OCI-LY1 (cell line): ENCODE measurements around the gene SOX2.

Experiments used
- EZH2 ChIP-seq: fragments of 200-600 bp; sonication (generic), shearing (Covaris generic); IDR thresholded peaks from 2 replicates; pipeline ENCODE4 v1.8.0; 2017; ENCODE audit warnings: borderline replicate concordance, mixed run types, mild to moderate bottlenecking, antibody characterized with exemption, low read length, moderate library complexity, mixed read lengths
- TF ChIP-seq, protein P1 (sequence below): fragments of 200-600 bp; sonication (generic), shearing (Covaris generic); IDR thresholded peaks from 2 replicates; pipeline ENCODE4 v1.5.1; 2017; ENCODE audit warnings: mild to moderate bottlenecking, antibody characterized with exemption, low read length, moderate library complexity, mixed read lengths

DNA sequence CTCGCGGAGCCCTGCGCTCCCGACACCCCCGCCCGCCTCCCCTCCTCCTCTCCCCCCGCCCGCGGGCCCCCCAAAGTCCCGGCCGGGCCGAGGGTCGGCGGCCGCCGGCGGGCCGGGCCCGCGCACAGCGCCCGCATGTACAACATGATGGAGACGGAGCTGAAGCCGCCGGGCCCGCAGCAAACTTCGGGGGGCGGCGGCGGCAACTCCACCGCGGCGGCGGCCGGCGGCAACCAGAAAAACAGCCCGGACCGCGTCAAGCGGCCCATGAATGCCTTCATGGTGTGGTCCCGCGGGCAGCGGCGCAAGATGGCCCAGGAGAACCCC, 464 bp downstream of the SOX2 start:
- TF ChIP-seq, protein P1, sequence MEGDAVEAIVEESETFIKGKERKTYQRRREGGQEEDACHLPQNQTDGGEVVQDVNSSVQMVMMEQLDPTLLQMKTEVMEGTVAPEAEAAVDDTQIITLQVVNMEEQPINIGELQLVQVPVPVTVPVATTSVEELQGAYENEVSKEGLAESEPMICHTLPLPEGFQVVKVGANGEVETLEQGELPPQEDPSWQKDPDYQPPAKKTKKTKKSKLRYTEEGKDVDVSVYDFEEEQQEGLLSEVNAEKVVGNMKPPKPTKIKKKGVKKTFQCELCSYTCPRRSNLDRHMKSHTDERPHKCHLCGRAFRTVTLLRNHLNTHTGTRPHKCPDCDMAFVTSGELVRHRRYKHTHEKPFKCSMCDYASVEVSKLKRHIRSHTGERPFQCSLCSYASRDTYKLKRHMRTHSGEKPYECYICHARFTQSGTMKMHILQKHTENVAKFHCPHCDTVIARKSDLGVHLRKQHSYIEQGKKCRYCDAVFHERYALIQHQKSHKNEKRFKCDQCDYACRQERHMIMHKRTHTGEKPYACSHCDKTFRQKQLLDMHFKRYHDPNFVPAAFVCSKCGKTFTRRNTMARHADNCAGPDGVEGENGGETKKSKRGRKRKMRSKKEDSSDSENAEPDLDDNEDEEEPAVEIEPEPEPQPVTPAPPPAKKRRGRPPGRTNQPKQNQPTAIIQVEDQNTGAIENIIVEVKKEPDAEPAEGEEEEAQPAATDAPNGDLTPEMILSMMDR, result no peak
- no peak for TF ChIP-seq EZH2
